HS-27A (cell line): Measurements from ENCODE around the gene EFCC1.
"Not testable (repeated sequence)": the region's sequence is repeated elsewhere in the genome, so short reads cannot be mapped to it uniquely, and the experiment has no call there.

Experiments
- DNase-seq: peaks from one replicate; pipeline ENCODE4 v3.0.0-alpha.2; 2012; ENCODE audit warnings: low read depth, missing footprints

EFCC1 gene

DNA sequence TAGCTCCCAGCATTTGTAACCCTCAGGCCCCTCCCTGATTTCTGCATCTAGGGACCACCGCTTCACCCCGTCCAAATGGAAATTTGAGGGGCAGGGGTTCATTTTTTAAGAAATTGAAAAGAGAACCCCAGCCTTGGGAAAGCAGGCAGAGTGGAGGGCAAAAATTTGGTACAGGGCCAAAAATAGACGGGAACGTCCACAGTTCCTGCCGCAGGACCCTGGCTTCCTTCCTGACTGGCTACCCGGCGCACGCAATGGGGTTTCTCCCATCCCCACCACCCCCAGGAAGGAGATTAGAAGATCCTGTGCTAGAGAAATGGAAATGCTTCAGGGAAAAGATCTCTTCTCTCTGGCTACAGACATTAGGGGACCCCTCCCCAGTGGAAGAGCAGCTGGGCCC is 80.4 kb downstream of the EFCC1 start:
- DNase-seq: no peak

DNA sequence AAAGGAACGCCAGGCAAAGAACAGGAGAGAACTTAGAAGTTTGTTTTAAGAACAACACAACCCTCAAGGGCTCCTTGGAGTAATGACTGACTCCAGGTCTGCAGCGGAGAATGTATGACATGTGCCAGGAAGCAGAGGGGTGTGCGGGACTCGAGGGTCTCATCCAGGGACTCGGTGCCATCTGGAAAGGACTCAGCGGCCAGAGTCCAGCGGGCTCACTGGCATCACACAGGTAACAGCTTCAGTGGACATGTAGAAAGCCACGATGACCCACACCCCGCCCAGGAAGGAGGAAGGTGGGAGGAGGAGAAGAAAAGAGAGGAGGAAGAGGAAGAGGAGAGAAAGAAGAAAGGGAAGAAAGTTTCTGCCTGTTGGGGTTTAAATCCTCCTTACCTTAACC is 80.9 kb downstream of the EFCC1 start:
- DNase-seq: no peak

DNA sequence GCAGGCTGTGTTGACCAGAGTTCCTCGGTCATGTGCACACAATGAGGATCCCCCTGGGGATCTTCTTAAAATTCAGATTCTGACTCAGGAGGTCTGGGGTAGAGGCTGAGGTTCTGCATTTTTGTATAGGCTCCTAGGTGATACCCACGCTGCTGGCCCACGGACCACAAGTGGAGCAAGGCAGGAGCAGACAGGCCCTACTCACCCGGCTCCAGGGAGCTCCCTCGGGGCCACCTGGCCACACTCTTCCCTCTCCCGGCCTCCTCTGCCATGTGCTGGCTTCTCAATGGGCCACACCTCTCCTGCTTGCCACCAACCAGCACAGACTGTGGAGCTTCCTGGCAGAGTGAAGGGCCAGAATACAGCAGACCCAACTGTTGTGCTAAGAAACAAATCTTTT is 83.4 kb downstream of the EFCC1 start:
- DNase-seq: no peak

DNA sequence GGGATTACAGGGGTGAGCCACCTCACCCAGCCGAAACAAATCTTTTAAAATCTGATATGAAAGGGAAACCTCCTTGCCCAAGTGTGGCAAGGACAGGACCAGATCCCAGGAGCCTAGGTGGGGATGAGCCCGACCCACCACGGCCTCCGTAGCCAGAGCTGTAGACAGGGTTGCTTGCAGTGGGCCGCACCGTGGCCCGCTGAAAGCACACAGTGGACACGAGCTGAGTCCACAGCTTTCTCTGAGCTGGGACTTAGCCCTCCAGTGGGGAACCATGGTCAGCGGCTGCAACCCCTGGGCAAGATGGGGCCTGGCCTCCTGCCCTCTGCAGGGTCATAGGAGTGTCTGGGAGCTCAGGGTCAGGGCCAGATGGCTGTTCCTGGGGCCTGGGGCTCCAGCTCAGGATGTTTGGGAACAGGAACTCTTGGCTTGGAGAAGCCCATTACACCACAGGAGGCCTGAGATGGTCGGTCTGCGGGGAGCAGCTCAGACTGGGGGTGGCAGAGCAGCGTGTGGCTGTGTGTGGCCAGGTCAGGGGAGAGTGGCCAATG is 84.1 kb downstream of the EFCC1 start:
- DNase-seq: no peak

DNA sequence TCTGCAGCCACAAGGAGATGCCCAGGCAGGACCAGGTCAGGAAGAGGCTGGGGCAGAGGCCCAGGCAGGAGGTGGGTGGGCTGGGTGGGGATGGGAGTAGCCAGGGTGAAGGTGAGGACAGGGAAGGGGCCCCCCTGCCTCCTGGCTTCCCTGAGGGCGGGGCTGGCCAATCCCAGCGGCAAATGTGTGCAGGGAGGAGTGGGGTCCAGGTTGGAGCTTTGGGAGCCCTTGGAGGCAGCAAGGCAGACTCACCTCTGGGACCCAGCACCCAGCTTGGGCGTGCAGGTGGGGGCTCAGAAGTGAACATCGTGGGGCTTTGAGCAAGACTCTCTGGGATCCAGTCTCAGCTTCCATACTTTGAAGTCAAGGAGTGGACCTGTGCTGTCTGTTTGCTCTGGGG is 84.7 kb downstream of the EFCC1 start:
- no peak for DNase-seq

DNA sequence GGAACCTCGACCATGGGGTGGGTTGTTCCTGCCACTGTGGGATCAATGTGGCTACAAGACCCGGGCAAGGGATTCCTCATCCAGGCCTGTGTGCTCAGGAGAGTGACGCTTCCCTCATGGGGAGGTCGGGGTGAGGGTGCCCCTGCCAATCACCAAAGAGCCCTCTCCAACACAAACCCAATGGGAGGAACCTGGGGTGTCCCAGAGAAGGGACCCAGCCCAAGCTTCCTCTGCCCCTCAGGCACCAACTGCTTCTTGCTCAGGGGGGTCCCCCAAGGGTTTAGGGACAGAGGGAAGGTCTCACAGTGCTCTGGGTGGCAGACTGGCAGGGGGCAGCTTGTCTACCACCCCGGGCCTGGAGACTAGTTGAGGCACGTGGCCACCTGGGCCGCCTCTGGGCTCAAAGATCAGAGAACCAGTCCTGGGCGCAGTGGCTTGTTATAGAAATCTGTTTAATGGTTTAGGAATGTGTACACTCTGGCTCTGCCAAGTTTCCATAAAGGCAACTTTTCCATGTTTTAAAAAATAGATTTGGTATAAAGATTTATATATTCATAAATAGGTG is 86.1 kb downstream of the EFCC1 start:
- DNase-seq: no peak

DNA sequence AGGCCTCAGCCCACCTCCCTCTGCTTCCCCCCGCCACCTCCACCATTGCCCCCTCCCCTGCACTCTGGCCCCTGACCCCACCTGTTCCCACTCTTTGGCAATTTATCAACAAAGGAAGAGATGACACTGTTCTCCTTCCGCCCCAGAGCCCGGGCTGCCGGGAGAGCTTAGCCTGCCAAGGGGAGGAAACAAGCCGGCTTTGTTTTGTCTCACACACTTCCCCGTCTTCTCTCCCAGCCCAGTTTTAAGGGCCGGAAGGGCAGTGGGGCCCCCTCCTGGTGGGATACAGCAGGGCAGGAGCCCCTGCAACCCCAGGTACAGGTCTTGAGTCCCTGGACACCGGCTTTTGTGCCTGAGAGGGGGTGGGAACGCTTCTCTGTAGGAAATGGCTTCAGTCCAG is 86.8 kb downstream of the EFCC1 start:
- not testable (repeated sequence) for DNase-seq

DNA sequence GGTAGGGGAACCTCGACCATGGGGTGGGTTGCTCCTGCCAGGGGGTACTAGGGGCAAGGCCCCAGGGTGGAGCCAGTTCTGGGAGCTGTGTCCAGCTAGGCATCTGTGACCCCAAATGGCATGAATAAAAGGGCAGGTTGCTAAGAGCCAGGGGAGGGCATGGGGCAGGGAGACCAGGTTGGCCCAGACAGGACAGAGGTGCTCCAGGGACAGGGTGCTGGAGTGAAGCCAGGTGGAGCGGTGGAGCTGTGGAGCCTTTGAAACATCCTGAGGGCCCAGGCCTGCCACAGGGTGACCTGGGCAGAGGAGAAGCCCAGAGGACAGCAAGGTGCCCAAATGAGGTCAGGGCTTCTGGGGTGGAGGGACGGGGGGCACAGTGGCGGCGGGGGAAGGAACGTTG is 87.2 kb downstream of the EFCC1 start:
- not testable (repeated sequence) for DNase-seq
